HTERT RPE-1 (cell line): ENCODE data around the gene F12.
"Not testable (repeated sequence)": the region's sequence is repeated elsewhere in the genome, so short reads cannot be mapped to it uniquely, and the experiment has no call there.

ENCODE experiments used
- in situ Hi-C: fragments of 300-500 bp; cut with MboI; formaldehyde crosslinking; loops from 4 replicates; pipeline ENCODE4 v1.14.3; 2020; ENCODE audit warnings: low sequenced_read_pairs

Gene F12

DNA sequence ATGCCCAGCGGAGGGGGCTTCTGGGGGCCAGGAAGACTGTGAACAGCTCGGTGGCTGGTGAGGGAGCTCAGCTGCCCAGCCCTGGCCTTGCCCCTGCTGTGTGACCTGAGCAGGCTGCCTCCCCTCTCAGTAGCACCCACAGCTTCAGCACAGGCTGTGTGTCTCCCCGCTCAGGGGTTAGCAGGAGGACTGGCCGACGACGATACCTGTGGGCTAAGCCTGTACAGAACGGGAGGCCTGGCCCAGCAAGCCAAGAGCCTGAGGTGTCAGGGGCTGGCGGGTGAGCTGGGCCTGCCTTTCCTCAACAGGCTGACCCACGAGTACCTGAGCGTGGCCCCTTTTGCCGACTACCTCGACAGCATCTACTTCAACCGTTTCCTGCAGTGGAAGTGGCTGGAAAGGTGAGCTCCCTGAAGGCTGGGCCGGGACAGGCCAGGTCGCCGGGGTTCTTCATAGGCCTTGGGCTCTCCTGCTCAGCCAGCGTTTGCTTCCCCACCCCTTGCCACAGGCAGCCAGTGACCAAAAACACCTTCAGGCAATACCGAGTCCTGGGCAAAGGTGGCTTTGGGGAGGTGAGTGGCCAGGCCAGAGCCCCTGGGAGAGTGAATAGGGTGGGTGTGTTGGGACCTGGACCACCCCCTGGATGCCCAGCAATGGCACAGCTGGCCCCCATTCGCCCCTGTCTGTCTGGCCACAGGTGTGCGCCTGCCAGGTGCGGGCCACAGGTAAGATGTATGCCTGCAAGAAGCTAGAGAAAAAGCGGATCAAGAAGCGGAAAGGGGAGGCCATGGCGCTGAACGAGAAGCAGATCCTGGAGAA, 23.7 kb upstream of the F12 start:
- in situ Hi-C loops, result no loop called here

- in situ Hi-C loops, result no loop called here
Measured at GRCh38 chr5:177432143-177432838, 22.9 kb upstream of the F12 start.

DNA sequence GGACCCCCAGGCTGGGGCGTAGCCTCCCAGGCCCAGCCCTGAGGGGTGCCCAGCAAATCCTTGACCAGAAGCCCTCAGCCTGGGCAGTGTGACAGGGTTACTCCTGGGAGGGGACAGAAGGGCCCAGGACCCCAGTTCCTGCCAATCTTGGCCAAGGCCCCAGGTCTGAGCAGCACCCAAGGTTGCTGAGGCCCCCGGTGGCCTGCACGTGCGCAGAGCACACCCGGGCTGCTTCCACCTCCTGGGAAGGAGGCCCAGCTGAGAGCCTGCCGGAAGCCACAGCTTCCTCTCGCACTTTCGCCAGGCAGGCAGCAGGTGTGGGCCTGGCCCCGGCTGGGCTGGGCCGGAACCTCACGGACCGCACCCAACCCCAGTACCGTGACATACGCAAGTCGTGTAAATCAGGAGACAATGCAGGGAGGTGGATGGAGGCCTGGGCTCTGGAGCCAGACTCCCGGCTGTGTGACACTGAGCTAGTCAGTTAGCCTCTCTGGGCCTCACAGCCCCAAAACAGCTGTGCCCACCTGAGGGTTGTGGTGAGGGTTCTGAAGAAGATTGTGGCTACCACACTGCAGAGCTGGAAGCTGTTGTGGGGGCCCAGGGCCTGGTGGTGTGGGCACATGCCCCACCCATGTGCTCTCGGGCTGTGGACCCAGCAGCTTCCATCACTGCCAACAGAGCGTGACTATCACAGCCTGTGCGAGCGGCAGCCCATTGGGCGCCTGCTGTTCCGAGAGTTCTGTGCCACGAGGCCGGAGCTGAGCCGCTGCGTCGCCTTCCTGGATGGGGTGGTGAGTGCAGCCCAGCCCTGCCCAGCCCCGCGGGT, 22.2 kb upstream of the F12 start:
- in situ Hi-C loops, result no loop called here

DNA sequence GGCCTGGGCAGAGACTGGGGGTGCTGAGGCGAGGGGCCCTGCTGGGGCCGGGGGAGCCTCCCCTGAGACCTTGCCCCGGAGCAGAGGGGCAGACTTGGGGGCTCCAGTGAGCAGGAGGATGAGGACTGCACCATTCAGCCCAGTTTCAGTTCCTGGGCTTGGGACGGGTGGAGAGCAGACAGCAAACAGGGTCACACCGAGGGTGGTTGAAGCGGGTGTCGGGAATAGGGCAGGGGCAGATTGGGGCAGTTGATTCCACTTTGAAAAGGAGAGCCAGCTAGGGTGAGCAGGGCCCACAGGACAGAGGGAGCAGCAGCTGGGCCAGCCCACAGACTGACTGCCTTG, 21.6 kb upstream of the F12 start:
- in situ Hi-C loops, result no loop called here

GRCh38 chr5:177430140-177430951, 21.0 kb upstream of the F12 start:
- in situ Hi-C loops, result no loop called here

DNA sequence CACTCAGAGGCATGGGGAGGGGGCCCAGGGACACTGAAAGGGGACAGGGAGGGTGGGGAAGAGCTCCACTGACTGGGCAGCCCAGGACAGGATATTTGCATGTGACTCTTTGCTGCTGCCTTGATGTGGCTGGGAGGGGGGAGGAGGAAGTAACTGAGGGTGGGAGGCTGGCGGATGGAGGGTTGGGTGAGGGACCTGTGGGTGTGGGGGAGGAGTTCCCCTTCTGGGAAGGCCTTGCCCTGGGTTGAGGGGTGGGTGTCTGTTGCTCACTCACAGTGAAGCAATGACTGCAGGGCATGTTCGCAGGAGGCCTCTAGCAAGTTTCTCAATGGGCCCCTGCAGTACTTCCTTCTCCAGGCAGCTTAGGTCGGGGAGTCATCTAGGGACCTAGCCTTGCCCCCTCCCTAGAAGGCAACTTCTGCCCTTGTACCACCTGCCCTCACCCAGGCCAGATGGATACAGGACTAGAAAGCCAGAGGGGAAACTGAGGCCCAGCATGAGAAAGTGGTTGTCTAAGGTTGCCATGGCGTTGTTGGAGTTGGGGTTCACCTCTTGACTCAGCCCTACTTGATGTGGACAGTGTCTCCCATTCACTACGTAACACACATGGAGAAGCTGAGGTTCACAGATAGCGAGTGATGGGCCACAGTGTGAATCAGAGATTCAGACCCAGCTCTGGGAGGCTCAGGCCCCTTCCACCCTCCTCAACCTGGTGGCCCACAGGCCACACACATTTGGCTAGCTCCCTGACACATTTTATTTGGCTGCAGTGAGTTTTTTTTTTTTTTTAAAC, 20.1 kb upstream of the F12 start:
- in situ Hi-C loops, result no loop called here

GRCh38 chr5:177428574-177429217, 19.3 kb upstream of the F12 start:
- in situ Hi-C loops, result no loop called here

DNA sequence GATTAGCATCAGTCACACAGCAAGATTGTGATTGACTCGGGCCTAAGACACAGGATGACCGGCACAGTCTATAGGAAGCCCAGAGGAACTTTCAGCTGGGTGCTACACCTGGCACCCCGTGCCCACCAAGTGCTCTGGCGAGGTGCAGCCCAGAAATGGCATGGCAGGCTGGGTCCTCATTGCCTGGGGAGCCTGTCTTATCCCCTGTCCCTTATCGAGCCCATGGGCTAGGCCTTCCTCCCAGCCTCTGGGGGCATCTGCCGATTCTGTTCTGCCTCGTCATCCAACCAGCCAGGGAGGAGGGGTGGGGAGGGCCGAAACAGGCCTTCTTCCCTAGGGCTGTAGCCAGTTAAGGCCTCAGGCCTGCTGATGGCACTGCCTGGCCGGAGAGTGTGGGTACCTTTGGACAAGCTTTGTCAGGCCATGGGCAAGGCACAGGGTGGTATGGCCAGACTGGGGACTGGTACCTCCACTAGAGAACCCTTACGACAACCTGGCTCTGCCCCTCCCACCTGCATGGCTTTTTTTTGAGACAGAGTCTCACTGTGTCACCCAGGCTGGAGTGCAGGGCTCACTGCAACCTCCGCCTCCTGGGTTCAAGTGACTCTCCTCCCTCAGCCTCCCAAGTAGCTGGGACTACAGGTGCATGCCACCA, 18.7 kb upstream of the F12 start:
- in situ Hi-C loops, result no loop called here

DNA sequence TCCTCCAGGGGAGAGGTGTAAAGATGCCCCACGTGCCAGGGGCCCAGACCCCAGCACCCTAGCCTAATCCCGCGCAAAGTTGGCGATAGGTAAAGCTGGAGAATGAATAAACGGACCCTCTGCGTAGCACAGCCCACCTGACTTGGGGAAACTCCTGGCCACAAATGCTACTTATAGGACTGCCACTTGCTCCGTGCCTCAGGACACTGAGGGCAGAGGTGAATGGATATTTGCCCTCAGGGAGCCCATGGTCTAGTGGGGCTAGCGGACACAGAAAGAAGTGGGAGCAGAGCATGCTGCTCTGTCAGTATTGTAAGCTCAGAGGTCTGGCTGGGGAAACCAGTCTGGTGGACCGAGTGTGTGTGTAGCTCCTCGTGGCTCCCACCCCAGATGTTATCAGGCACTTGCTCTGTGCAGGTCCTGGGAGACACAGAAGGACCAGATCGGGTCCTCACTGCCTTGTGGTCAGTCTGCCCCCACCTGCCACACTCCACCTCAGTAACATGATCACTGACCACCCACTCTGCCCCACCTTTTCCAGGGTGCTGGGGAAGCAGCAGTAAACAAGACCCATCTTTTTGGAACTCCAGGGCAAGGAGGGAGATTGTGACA, 18.0 kb upstream of the F12 start:
- in situ Hi-C loops, result no loop called here

GRCh38 chr5:177426566-177427210, 17.3 kb upstream of the F12 start, which contains the start of gene GRK6:
GRK6 (plus strand) TSS chr5:177426676; CDS start chr5:177426846, 170 bp downstream.
- in situ Hi-C loops, result no loop called here

- in situ Hi-C loops, result no loop called here
Measured at GRCh38 chr5:177425801-177426565, 16.6 kb upstream of the F12 start.

DNA sequence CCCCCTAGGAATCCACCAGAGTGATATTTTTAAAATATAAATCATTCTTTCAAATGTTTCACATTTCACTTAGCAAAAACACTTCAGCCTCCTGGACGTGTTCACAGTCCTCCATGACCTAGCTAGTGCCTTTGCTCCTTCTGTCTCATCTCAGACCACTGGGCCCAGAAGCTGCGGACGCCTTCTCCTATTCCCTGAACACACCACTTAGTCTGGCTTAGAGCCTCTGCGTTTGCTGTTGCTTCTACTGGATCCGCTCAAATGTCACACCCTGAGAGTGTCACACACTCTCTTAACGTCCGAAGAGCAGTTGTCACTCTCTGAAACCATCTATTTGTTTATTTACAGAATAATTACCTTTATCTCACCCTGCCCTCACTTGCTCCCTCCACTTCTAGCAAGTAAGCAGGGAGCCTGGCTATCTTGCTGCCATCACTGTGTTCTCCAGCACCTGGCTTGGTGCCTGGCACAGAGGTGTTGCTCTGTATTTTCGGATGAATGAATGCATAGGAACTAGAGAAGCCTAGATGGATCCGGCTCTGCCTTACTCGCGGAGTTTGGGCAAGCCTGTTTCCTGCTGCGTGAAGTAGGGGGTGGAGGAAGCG, 15.9 kb upstream of the F12 start:
- in situ Hi-C loops, result no loop called here

GRCh38 chr5:177423671-177424070, 14.3 kb upstream of the F12 start:
- in situ Hi-C loops, result no loop called here

DNA sequence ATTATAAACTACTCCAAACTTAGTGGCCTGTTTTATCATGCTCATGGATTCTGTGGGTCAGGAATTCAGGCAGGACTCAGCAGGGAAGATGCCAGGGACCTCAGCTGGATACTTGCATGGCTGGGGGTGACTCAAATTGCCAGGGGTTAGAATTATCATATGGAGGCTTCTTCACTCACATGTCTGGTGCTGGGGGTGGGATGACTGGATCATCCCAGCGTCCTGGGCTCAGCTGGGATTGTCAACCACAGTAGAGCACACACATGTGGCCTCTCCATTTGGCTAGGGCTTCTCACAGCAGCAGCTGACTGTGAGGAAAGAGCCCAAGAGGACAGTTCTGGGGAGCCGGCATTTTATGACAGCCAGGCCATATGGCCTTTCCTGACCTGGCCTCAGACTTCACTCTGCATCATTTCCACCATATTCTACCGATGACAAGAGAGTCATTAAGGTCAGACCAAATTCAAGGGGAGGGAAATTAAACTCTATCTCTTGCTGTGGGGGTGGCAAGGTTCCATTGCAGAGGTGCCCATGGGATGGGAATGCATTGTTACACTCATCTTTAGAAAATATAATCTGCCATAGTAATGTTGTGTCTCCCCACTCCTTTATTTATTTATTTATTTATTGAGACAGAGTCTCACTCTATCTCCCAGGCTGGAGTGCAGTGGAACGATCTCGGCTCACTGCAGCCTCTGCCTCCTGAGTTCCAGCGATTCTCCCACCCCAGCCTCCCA, 11.9 kb upstream of the F12 start:
- in situ Hi-C loops, result no loop called here

- in situ Hi-C loops, result not testable (repeated sequence)
Measured at GRCh38 chr5:177420472-177420871, 11.1 kb upstream of the F12 start.

DNA sequence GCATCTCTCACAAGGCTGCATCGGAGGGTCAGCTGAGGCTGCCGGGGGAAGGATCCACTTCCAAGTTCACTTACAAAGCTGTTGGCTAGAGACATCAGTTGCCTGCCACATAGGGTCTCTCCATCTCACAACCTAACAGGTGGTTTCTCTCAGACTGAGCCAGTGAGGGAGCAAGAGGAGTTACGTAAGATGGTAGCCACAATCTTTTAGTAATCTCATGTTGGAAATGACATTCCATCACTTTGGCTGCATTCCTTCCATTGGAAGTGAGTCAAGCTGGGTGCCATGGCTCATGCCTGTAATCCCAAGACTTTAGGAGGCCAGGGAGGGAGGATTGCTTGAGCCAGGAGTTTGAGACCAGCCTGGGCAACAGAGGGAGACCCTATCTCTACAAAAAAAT, 9.7 kb upstream of the F12 start:
- in situ Hi-C loops, result no loop called here
